CD1c-positive myeloid dendritic cell (primary cell): ENCODE data around the gene GP9.

Experiments
- DNase-seq: peaks from one replicate; pipeline ENCODE4 v3.0.0-alpha.2; 2016; ENCODE audit errors: extremely low spot score

The GP9 gene

DNA sequence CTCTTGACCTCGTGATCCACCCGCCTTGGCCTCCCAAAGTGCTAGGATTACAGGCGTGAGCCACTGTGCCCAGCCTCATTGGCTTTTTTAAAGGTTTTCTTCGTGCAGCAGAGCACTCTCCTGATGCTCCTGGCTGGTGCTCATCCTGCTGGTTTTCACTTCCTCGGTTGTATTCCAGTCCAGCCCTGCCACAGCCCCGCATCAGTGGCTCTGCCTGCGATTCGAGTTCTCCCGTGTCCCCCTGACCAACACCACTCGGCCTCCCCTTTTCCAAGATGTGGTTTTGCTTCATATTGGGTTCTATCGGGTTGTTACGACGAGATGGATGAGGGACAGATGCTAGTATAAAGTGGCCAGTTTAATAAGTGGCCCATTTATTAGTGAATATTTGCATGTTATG lies 31.7 kb upstream of the GP9 start:
- DNase-seq = no peak

- no peak for DNase-seq
These were observed 30.0 kb upstream of the GP9 start for GRCh38 chr3:129030611-129031010.

GRCh38 chr3:129031476-129032215 lies 28.9 kb upstream of the GP9 start:
- DNase-seq = no peak

DNA sequence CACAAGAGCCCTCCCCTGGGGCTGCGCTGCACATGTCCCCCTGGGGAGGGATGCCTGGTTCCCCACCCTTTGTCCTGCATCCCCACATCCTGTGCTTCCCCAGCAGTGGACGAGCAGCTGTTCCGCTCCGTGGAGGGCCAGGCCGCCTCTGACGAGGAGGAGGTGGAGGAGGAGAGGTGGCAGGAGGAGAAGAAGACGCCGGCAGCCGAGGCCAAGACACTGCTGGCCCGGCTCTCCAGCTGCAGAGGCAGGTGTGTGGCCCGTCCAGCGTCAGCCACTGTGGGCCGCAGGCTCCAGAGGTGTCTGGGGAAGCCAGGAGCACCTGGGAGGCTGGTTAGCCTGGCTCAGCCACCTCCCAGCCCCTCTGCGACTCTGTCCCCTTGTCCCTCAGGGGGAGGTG lies 27.9 kb upstream of the GP9 start:
- DNase-seq = no peak

- DNase-seq = no peak
These were observed 27.4 kb upstream of the GP9 start for GRCh38 chr3:129033151-129033550.

DNA sequence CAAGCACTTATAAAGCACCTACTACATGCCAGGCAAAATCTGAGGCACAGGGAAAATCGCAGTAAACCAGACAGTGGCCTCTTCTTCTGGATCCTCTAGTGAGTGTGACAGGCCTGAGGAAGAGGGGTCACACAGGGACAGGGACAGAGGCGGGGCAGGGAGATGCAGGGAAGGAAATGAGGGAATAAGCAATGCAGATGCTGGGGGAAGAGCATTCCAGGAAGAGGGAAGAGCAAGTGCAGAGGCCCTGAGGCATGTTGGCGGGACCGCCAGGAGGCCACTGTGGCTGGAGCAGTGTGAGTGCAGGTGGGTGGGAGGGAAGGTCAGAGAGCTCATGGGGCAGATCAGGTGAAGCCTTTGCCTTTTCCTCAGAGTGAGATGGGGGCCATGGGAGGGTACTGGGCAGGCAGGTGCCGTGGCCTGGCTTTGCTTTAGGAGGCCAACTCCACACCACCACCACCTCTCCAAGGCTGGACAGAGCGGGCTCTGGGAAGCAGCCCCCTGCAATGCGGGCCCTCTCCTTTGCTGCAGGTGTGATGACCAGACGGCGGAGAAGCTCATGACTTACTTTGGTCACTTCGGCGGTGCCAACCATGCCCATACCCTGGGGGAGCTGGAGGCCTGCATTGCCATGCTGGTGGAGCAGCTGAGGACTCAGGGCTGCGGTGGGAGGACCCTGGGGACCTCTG lies 26.8 kb upstream of the GP9 start:
- DNase-seq = no peak

DNA sequence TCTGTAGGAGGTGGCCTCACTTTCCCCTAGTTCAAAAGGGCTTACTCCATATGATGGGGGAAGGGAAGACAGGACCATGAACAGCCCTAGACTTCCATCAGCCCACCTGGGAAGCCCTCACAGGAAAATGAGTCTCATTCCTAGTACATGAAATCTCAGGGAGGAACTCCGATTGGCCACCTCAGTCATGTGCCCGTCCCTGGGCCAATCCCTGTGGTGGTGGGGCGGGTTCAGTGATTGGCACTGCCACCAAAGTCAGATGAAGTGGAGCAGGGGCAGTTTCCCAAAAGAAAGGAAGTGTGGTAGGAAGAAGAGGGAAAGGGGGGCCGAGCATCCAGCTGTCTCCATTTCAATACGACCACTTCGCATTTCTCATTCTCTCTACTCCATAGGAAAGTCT lies 25.9 kb upstream of the GP9 start:
- DNase-seq = no peak

- DNase-seq = no peak
These were observed 25.0 kb upstream of the GP9 start for GRCh38 chr3:129035360-129036221.

- DNase-seq = no peak
These were observed 24.1 kb upstream of the GP9 start for GRCh38 chr3:129036222-129037092.

DNA sequence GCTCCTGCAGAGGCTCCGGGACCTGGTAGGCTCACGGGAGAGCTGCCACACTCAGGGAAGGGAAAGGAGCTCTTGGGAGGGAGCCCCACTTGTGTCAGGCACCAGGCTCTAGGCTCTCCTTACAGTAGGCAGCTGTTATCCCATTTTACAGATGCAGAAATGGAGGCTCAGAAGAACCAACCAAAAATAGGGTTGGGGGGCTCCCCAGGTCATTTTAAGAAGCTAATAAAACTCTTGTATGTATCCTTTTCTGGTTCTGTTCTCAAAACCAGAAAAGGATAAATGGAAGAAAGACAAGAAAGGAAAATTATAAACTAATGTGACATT lies 23.5 kb upstream of the GP9 start:
- DNase-seq = no peak

- no peak for DNase-seq
These were observed 22.3 kb upstream of the GP9 start for GRCh38 chr3:129038121-129038855.

GRCh38 chr3:129039271-129040038 lies 21.1 kb upstream of the GP9 start:
- no peak for DNase-seq

DNA sequence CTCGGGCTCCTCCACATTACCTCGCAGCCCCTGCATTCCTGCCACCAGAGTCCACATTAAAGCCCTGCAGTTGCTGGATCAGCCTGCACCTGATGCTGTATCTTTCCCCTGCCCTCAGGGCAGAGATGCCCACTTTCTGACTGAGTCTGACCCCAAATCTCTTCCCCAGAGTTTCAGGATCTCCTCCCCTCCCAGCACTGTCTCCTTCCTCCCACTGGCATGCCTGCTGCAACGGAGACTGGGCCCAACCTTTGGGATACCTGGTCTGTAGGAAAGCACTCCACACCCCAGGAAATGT lies 20.6 kb upstream of the GP9 start:
- DNase-seq = no peak

GRCh38 chr3:129040579-129041300 lies 19.8 kb upstream of the GP9 start:
- DNase-seq = no peak

GRCh38 chr3:129045675-129046036 lies 14.9 kb upstream of the GP9 start:
- peak; percentile 17 for DNase-seq

DNA sequence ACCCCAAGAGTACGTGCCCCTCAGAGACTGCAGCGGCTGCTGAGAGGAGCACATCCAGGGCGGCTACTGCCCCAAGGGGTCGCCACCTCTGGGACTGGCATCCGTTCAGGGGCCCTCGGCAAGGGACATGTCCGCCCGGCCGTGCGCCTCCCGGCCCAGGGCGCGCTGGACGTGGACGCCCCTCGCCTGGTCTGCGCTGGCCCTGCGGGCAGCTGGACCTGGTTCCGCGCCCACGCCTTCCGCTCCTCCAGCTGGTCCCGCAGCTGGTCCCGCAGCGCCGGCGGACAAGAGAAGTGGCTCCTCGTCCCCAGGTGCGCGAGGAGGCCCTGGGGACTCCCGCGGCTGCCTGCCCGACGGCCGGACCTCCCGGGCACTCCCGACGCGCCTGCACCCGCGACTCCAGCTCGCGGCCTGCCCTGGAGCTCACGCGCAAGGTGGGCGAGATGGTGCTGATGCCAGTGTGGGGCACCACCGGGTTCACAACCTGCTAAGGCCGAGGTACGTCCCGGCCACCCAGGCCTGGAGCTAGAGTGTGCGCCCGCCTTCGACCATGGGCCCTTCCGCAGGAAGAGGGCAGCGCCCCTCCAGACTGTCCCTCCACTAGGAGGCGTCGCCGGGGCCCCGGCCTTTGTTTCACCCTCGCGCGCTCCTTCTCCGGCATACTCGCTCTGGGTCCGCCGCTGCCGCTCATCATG lies 14.4 kb upstream of the GP9 start:
- no peak for DNase-seq

GRCh38 chr3:129046732-129047552 lies 13.6 kb upstream of the GP9 start:
- no peak for DNase-seq

DNA sequence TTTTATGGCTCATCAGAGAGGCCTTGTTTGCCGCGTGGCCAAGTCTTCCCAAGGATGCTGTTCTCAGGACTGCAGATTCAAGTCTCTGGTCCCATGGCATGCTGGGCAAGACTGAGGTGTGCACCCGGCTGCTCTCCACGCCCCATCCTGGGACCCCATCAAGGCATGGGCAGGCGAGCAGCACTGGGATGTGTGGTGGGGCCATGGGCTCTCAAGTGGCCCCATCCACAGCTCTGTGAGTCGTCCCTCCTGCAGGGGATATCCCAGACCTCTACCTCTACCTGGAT lies 13.1 kb upstream of the GP9 start:
- no peak for DNase-seq
